H1 (cell line): ENCODE results near the gene UMODL1. TPM values are rescaled to one million over a fixed set of nuclear protein-coding genes. Genes with fewer than 3 reads are reported as not detected.

Experiments used
- CBX5 ChIP-seq: fragments of 300-800, 300-1000 bp; sonication (generic); IDR thresholded peaks from 2 replicates; pipeline ENCODE4 v1.7.1; 2016; ENCODE audit warnings: antibody characterized with exemption, low read length, low read depth
- CHD7 ChIP-seq: fragments of 300-600 bp; sonication (generic); IDR thresholded peaks from 2 replicates; pipeline ENCODE4 v1.7.1; 2012; ENCODE audit warnings: low read length, moderate library complexity, mild to moderate bottlenecking, inconsistent platforms; ENCODE audit not compliant: insufficient replicate concordance
- CREB1 ChIP-seq: IDR thresholded peaks from 2 replicates; pipeline ENCODE4 v1.6.1; 2012; ENCODE audit warnings: inconsistent platforms
- HDAC2 ChIP-seq, 2 experiments: fragments of 300-600 bp in 1 of 2; sonication (generic) in 1 of 2; IDR thresholded peaks; 2 replicates each; pipeline ENCODE4 v1.6.1; 2011 to 2012; ENCODE audit warnings: low read depth in 2 of 2, low read length in 2 of 2, mild to moderate bottlenecking in 2 of 2, moderate library complexity in 2 of 2, borderline replicate concordance in 1 of 2, inconsistent platforms in 1 of 2
- JUND ChIP-seq: IDR thresholded peaks from 2 replicates; pipeline ENCODE4 v1.6.1; 2011; ENCODE audit warnings: mild to moderate bottlenecking, improper control_type of control experiment, low read length
- SIX5 ChIP-seq: IDR thresholded peaks from 2 replicates; pipeline ENCODE4 v1.6.1; 2011; ENCODE audit warnings: mild to moderate bottlenecking, low read depth, low read length
- TAF7 ChIP-seq: optimal IDR thresholded peaks from 2 replicates; pipeline ENCODE3; 2011; ENCODE audit warnings: low read depth, mild to moderate bottlenecking, inconsistent platforms, low read length, moderate library complexity, borderline replicate concordance
- TBP ChIP-seq: IDR thresholded peaks from 2 replicates; pipeline ENCODE4 v1.6.1; 2011; ENCODE audit warnings: low read depth, low read length, improper control_type of control experiment
- USF2 ChIP-seq: IDR thresholded peaks from 2 replicates; pipeline ENCODE4 v1.6.1; 2011; ENCODE audit warnings: low read length, improper control_type of control experiment
- ZNF274 ChIP-seq: IDR thresholded peaks from 2 replicates; pipeline ENCODE4 v1.7.0; 2012; ENCODE audit warnings: low read length, borderline replicate concordance; ENCODE audit errors: extremely low read depth
- polyA plus RNA-seq, 7 experiments: library from polyadenylated mRNA; depleted of rRNA in 3 of 7; stranded (reverse) in 5 of 7; unstranded in 2 of 7; fragments of >200 nt in 5 of 7; fragments of 200-250 nt in 2 of 7; gene quantifications; 1 replicate in 5 of 7; 2 replicates in 1 of 7; 4 replicates in 1 of 7; pipeline versions ENCODE4 v1.2.1 to v1.2.3, GENCODE V29; 2011 to 2013; ENCODE audit warnings: missing spikeins in 2 of 7, mixed read lengths in 2 of 7
- total RNA-seq: library from RNA; stranded (reverse); fragmentation: NEBNext Ultra II Directional; extraction: Animal tissue kit (Norgen Biotek cat#: 25700); gene quantifications from 2 replicates; pipeline ENCODE4 v1.2.1, GENCODE V29; 2021

Gene UMODL1
- total and polyA plus RNA-seq, 2 of the 8 experiments (the other 6 are each of a cell fraction or from before 2014, with no cell fraction given) = not detected

- no peak for TF ChIP-seq CHD7
- no peak for TF ChIP-seq JUND
- no peak for TF ChIP-seq USF2
- no peak for TF ChIP-seq TAF7
- TF ChIP-seq SIX5 = no peak
- no peak for TF ChIP-seq CREB1
- no peak for TF ChIP-seq TBP
- TF ChIP-seq HDAC2 (IDR thresholded peaks at IDR 0.05; ENCODE audit: borderline replicate concordance in 1 of 2, low read depth in 2 of 2, low read length in 2 of 2) = no peak
- TF ChIP-seq ZNF274 = no peak
- no peak for TF ChIP-seq CBX5
Measured at GRCh38 chr21:42038826-42039425, 32.2 kb upstream of the UMODL1 start (continued).
